Suppressor macrophage treated with lipopolysaccharide for 4 hours (primary cell): Measurements from ENCODE around the gene USP47.
"Not testable (repeated sequence)": the region's sequence is repeated elsewhere in the genome, so short reads cannot be mapped to it uniquely, and the experiment has no call there.

Experiments
- DNase-seq: peaks from one replicate; pipeline ENCODE4 v3.0.0-alpha.2; 2020

The USP47 gene

DNA sequence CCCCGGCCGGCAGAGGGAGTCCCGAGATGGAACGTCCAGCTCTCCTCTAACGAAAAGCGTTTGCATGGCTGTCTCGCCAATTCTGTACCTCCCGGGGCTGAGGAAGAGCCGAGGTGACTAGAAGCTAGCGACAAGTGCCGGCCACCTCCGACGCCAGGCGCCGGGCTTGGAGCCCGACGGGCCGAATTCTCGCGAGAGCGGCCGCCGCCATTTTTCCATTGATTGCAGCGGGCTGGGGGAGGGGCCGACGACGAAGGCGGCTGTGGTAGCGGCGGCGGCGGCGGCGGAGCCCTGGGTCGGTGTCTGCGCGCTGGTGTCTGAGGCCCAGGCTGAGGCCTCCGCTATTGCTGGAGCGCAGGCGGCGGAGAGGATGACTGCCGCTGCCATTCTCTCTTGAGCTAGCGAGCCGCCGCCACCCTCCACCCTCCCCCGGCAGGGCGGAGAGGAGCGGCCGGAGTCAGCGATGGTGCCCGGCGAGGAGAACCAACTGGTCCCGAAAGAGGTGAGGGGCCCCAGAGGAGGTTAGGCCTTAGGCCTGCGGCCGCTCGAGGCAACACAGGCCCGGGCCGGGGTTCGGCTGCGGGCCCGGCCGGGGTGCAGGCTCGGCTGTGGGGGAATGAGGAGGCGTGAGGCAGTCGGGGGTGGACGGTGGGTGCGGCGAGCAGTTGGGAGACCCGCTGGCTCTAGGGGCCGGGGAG lies at the start of gene USP47:
TSS of gene USP47 (plus strand) at position 250 of the 698 bp plus-strand sequence. CDS start at position 464, 214 bp downstream.
- DNase-seq = peak; percentile 93

DNA sequence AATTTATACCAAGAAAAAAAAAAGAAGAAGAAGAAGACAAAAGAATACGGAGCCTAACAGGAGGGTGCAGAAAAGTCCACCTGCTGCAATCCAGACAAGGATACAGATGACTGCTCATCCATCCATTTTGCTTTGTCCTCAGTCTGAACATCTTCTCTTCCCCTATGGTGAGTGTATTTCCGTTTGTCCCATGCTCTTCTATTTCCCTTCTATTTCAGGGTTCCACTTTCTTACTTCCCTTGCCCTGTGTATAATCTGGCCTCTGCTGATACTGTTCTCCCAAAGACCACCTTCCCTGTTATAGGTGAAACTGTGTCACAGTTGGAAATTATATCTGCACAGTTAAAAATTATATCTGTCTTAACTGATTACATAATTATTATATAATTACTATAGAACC lies 48.7 kb upstream of the USP47 start:
- no peak for DNase-seq

DNA sequence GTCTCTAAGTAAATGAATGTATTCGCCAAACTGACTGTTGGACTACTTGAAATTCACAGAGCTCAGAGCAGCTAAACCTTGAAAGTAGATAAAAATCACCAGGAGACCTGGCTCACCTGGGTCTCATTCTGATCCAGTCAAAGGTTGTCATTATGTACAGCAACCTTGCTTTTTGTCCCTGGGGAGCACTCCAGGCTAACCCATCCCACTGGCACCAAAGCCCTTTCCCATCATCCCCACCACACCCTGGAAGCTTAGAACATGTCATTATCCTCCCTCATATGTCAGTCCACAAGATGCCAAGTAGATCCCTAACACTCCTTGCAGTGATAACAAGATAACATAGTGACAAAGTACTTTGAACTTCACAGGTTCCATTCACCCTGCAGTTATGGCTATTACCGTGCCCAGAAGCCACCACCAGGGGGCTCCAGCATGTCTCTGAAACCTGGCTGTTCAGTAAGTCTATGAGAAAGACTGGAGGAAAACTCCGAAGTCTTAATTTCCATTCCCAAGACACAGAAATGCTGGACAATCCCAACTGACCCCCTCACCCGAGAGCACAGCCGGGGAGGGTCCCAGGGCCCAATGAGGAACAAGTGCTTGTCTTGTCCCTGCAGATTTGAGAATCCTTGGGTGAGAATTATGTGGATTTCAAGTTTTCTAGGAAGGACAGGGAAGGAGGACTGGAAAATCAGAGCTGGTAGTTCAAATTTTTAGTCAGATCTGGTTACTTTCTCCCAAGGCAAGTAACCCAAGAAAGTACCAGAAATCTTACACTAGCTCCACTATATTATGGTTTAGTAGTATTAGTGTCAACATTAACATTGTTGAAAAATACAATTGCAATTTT lies 43.0 kb upstream of the USP47 start:
- DNase-seq = peak; percentile 80

DNA sequence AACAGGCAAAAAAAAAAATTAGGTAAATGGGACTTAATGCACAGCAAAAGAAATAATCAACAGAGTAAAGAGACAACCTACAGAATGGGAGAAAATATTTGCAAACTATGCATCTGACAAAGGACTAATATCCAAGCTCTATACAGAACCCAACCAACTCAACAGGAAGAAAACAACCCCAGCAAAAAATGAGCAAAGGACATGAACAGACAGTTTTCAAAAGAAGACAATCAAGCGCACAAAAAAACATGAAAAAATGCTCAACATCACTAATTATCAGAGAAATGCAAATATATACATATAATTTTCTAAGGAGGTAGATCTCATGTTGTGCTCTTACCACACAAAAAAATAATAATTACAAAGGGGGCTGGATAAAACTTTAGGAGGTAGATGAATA lies 36.5 kb upstream of the USP47 start:
- DNase-seq = no peak

GRCh38 chr11:11806074-11806473 lies 35.7 kb upstream of the USP47 start:
- no peak for DNase-seq

DNA sequence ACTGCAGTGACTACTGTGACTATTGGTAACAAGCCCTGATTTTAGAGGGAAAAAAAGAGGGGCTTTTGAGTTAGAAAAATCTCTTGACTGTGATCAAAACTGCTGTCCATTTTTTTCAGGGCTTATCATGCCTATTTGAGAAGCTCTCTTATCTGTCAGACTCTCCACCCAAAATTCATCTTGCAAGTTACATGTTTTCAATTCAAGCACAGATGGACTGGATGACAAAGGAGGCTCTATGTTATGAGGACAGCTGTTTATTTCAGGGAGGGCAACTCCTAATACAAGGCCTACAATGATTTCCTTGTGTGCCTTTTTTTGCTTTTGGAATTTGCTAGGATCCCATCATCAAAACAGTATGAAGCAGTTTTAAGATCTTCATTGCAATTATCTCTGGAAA lies 35.2 kb upstream of the USP47 start:
- DNase-seq = no peak

DNA sequence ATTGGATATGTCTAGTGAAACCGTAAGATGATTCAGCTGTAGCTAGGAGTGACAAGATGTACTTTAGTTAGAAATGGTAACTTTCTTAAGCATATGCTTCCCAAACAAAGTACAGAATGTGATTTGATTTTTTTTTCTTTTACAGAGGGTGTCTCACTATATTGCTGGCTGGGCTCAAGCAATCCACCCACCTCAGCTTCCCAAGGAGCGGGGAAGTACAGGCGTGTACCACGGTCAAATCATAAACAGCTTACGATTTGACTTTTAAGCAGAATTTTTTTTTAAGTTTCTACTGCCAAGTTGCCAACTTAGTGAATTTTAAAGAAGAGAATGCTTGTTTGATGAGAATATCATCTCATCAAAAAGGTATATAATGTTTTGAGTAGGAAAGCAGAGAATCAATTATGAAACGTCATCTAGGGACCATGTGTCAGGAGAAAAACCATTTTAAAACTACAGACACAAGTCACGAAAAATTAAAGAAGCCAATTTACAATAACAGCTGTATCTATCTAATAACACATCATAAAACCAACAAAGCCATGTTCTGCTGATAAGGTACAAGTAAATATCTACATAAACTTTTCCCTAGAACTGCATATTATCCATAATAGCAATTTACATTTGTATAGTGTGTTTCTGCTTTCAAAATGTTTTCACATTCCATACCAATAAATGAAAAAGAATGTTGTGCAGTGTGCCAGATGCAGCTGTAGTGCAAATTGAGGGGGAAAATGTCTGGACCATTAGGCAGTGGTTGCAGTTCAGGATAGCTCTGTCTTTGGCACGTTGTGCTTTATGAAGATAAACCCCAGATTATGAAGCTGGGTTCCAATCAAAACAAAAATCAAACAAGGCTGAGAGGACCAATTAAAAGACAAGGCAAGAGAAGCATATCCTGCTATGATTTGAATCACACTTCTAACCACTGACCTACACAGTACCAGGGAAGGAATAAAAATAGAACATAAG lies 33.7 kb upstream of the USP47 start:
- no peak for DNase-seq

DNA sequence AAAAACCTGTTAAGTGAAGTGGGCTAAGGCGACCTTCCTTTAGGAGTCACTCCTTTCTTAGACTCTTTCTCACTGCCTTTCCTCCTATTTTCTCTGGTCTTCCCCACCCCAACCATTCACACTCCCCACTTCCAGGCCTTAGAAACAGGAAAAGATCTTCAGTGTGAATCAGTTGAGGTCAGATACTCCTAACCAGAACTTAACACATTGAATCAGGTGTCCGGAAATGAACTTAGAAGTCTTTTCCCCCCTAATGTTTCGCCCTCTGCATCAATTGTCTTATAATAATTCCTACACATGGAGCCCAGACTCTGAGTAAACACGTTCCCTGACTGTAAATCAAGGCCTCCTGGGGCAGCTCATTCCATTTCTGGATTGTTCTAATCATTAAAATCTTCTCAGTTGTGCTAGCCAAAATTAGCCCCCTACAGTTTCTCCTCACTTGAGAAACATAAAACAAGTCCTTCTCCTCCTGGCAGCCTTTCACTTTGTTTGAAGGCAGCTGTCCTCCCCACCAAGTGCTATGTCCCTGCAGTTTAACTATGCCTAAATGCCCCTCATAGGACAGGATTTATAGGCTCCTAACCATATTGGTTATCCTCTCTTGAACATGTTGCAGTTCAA lies 32.7 kb upstream of the USP47 start:
- no peak for DNase-seq

DNA sequence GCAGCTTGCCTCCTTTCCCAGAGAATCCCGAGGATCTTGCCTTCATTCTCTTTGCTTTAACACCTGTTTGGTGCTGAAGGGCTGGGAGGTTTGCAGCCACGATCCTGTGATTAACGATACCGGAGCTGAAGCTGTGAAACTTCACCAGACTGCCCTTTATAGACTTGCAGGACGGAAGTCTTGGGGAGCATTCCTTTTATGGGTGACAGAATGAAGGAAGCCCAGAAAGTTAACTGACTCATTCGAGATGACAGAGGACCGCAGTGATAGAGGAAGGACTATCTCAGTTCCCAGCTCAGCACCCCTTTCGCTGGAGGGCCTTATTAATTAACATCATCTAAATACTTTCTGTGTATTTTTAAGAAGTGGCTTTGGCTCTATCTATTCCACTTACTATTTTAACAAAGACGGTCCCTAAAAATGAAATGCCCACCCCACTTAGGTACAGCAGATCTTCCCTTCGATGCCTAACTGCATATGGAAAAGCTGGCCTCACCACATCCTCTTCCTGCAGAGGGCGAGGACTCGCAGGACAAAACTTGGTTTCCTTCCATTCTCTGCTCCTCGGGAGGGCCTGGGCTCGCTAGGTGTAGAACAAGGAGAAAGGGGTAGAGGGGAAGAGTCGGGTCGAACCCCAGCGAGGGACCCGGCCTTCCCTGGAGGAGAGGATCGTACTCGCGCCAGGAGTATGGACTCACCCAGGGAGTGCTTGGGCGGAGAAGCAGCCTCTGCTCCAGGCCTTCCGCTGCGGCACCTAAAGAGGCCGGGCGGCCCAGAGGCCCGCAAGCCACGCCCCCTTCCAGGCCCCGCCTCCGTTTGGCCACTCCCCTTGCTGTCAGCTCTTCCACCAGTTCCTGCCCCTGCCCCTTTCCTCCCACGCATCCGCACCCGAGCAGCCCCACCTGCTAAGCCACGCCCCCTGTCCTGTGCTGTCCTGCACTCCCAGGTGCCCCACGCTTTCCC lies 30.7 kb upstream of the USP47 start:
- DNase-seq = no peak

- DNase-seq = no peak
Observed at GRCh38 chr11:11813288-11813962, 28.3 kb upstream of the USP47 start.

GRCh38 chr11:11814614-11815452 lies 26.9 kb upstream of the USP47 start:
- no peak for DNase-seq

GRCh38 chr11:11816511-11817314 lies 25.1 kb upstream of the USP47 start:
- no peak for DNase-seq

DNA sequence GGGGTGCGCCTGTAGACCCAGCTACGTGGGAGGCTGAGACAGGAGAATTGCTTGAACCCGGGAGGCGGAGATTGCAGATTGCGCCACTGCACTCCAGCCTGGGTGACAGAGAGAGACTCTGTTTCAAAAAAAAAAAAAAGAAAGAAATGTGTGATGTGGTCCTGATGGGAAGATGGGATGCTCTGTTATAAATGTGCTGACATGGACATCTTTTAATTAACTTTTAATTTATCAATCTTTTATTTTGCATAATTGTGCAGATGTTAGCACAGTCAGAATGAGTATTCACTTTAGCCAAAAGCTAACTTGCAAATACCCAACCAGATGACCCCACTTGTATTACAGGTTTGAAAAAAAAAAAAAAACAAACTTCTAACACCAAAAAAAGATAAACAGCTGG lies 23.8 kb upstream of the USP47 start:
- DNase-seq = no peak

- no peak for DNase-seq
Observed at GRCh38 chr11:11818529-11819121, 23.1 kb upstream of the USP47 start.

DNA sequence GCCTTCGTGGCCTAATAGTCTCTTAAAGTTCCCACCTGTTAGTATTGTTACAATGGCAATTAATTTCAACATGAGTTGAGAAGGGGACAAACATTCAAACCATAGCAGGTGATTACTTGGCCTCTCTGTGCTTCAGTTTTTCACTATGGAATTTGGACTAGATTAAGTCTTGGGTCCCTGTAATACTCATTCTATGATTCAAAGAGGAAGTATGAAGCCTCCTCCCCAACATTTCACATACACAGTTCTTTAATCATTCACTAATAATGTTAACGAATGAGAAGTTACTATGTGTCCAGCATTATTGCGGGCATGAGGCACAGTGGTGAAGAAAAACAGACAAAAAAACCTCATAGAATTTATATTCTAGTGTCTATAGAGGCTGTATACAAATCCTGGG lies 19.9 kb upstream of the USP47 start:
- DNase-seq = no peak

- DNase-seq = no peak
Observed at GRCh38 chr11:11822946-11823345, 18.8 kb upstream of the USP47 start.

- no peak for DNase-seq
Observed at GRCh38 chr11:11826260-11826659, 15.5 kb upstream of the USP47 start.

- no peak for DNase-seq
Observed at GRCh38 chr11:11827272-11827671, 14.5 kb upstream of the USP47 start.

DNA sequence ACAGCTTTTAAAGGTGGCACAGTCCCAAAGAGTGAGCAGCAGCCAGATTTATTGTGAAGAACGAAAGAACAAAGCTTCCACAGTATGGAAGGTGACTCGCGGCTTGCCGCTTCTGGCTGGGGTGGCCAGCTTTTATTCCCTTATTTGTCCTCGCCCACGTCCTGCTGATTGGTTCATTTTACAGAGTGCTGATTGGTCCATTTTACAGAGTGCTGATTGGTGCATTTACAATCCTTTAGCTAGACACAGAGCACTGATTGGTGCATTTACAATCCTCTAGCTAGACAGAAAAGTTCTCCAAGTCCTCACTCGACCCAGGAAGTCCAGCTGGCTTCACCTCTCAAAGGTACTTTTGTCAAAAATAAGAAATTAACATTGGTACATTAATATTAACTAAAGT lies 10.4 kb upstream of the USP47 start:
- not testable (repeated sequence) for DNase-seq
